DOHH2 (cell line): Measurements from ENCODE around the gene CLCN1.

Source experiments
- H3F3A ChIP-seq: fragments of 200-600 bp; sonication (generic), shearing (Covaris generic); 2 replicates; pipeline ENCODE4 v1.6.0; 2016; ENCODE audit warnings: antibody characterized with exemption, mild to moderate bottlenecking; ENCODE audit not compliant: control insufficient read depth, insufficient read depth
- H3K27ac ChIP-seq: fragments of 200-600 bp; sonication (generic); 2 replicates; pipeline ENCODE4 v1.5.1; 2014; ENCODE audit warnings: low read depth, mild to moderate bottlenecking, low read length, moderate library complexity
- H3K27me3 ChIP-seq: fragments of 200-600 bp; sonication (generic); 2 replicates; pipeline ENCODE4 v1.6.1; 2014; ENCODE audit warnings: mild to moderate bottlenecking, low read length, mixed read lengths; ENCODE audit not compliant: control insufficient read depth
- H3K36me3 ChIP-seq: fragments of 200-600 bp; sonication (generic); 2 replicates; pipeline ENCODE4 v1.6.1; 2014; ENCODE audit warnings: mild to moderate bottlenecking, low read length, moderate library complexity, mixed read lengths; ENCODE audit not compliant: control insufficient read depth
- H3K4me1 ChIP-seq: fragments of 200-600 bp; sonication (generic); 2 replicates; pipeline ENCODE4 v1.6.1; 2014; ENCODE audit warnings: mild to moderate bottlenecking, low read length, mixed read lengths; ENCODE audit not compliant: control insufficient read depth
- H3K4me2 ChIP-seq: fragments of 200-600 bp; sonication (generic); 2 replicates; pipeline ENCODE4 v1.6.0; 2014; ENCODE audit warnings: mild to moderate bottlenecking, low read length, moderate library complexity
- H3K4me3 ChIP-seq: fragments of 200-600 bp; sonication (generic); 2 replicates; pipeline ENCODE4 v1.5.1; 2014; ENCODE audit warnings: mild to moderate bottlenecking, low read length, mixed read lengths
- H3K79me2 ChIP-seq: fragments of 200-600 bp; sonication (generic); 2 replicates; pipeline ENCODE4 v1.6.1; 2014; ENCODE audit warnings: mild to moderate bottlenecking, low read length, mixed read lengths; ENCODE audit not compliant: control insufficient read depth
- H3K9me2 ChIP-seq: fragments of 200-600 bp; sonication (generic); replicated peaks from 2 replicates; pipeline ENCODE4 v1.6.1; 2014; ENCODE audit warnings: mild to moderate bottlenecking, low read length, mixed read lengths; ENCODE audit not compliant: control insufficient read depth
- H3K9me3 ChIP-seq: fragments of 200-600 bp; sonication (generic); 2 replicates; pipeline ENCODE4 v1.6.1; 2014; ENCODE audit warnings: antibody characterized with exemption, low read length, mixed read lengths; ENCODE audit not compliant: control insufficient read depth, insufficient read depth
- H4K20me1 ChIP-seq: fragments of 200-600 bp; sonication (generic); 2 replicates; pipeline ENCODE4 v1.6.0; 2014; ENCODE audit warnings: low read depth, mild to moderate bottlenecking, antibody characterized with exemption, low read length, moderate library complexity; ENCODE audit not compliant: control insufficient read depth, insufficient read depth
- CTCF ChIP-seq: fragments of 200-600 bp; sonication (generic); IDR thresholded peaks from one replicate; pipeline ENCODE4 v1.5.1; 2014; ENCODE audit warnings: antibody characterized with exemption, mild to moderate bottlenecking, low read depth, low read length; ENCODE audit not compliant: poor library complexity, severe bottlenecking
- EZH2phosphoT487 ChIP-seq: fragments of 200-600 bp; sonication (generic); IDR thresholded peaks from 2 replicates; pipeline ENCODE4 v1.6.1; 2017; ENCODE audit warnings: borderline replicate concordance, mild to moderate bottlenecking, antibody characterized with exemption, low read length, moderate library complexity, mixed read lengths

Gene CLCN1

GRCh38 chr7:143315776-143316175, at the start of gene CLCN1:
TSS of gene CLCN1 (plus strand) at chr7:143316111. CDS start at chr7:143316213, 102 bp downstream.
- no peaks in the 10 kb centered on the region for H4K20me1 ChIP-seq
- TF ChIP-seq EZH2phosphoT487 (no peak), CTCF (no peak)
- H3K27ac ChIP-seq: no peak within 1 kb of the TSS
- H3K79me2 ChIP-seq: no peaks in the 10 kb centered on the region
- no peak within 1 kb of the TSS for H3K4me2 ChIP-seq
- no peaks in the 10 kb centered on the region for H3K4me1 ChIP-seq
- H3F3A ChIP-seq: peaks cover 4% of the 10 kb centered on the region; the same call in 1 of the 2 replicates
- H3K9me3 ChIP-seq: no peaks in the 10 kb centered on the region
- no peak within 1 kb of the TSS for H3K4me3 ChIP-seq
- H3K36me3 ChIP-seq: no peaks in the 10 kb centered on the region
- no peaks in the 10 kb centered on the region for H3K27me3 ChIP-seq
- H3K9me2 ChIP-seq: no peaks in the 10 kb centered on the region

GRCh38 chr7:143269251-143269650, 46.7 kb upstream of the CLCN1 start:
- no peaks in the 10 kb centered on the region for H4K20me1 ChIP-seq
- H3K79me2 ChIP-seq: peaks cover 10% of the 10 kb centered on the region
- no peaks in the 10 kb centered on the region for H3K27me3 ChIP-seq
- H3K4me2 ChIP-seq: no peak overlapping the region
- no peaks in the 10 kb centered on the region for H3K9me3 ChIP-seq
- TF ChIP-seq EZH2phosphoT487: no peak
- no peak for TF ChIP-seq CTCF
- no peak overlapping the region for H3K27ac ChIP-seq
- no peak overlapping the region for H3K4me3 ChIP-seq
- no peaks in the 10 kb centered on the region for H3K9me2 ChIP-seq
- H3K4me1 ChIP-seq: peaks cover 14% of the 10 kb centered on the region
- no peaks in the 10 kb centered on the region for H3F3A ChIP-seq
- peaks cover 53% of the 10 kb centered on the region for H3K36me3 ChIP-seq

GRCh38 chr7:143271240-143271639, 44.7 kb upstream of the CLCN1 start:
- Histone ChIP-seq H3K4me1 (no peaks in the 10 kb centered on the region), H3K4me3 (no peak overlapping the region), H3K9me2 (no peaks in the 10 kb centered on the region), H3K9me3 (no peaks in the 10 kb centered on the region), H3K27me3 (no peaks in the 10 kb centered on the region), H3K4me2 (no peak overlapping the region), H3K79me2 (no peaks in the 10 kb centered on the region), H3K36me3 (peaks cover 35% of the 10 kb centered on the region), H3K27ac (no peak overlapping the region), H3F3A (no peaks in the 10 kb centered on the region), H4K20me1 (no peaks in the 10 kb centered on the region)
- TF ChIP-seq EZH2phosphoT487 (no peak), CTCF (no peak)
